HG02759 (cell line): Measurements from ENCODE around the gene CAVIN2.
A peak's percentile ranks its signal among the peaks of the same experiment; 100 is the strongest.

Experiments
- ATAC-seq: cut with Tn5 transposase; IDR thresholded peaks from one replicate; pipeline ENCODE4 v1.9.1; 2021; ENCODE audit warnings: mild to moderate bottlenecking, moderate library complexity; ENCODE audit not compliant: unreplicated experiment

Gene CAVIN2, protein sequence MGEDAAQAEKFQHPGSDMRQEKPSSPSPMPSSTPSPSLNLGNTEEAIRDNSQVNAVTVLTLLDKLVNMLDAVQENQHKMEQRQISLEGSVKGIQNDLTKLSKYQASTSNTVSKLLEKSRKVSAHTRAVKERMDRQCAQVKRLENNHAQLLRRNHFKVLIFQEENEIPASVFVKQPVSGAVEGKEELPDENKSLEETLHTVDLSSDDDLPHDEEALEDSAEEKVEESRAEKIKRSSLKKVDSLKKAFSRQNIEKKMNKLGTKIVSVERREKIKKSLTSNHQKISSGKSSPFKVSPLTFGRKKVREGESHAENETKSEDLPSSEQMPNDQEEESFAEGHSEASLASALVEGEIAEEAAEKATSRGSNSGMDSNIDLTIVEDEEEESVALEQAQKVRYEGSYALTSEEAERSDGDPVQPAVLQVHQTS

DNA sequence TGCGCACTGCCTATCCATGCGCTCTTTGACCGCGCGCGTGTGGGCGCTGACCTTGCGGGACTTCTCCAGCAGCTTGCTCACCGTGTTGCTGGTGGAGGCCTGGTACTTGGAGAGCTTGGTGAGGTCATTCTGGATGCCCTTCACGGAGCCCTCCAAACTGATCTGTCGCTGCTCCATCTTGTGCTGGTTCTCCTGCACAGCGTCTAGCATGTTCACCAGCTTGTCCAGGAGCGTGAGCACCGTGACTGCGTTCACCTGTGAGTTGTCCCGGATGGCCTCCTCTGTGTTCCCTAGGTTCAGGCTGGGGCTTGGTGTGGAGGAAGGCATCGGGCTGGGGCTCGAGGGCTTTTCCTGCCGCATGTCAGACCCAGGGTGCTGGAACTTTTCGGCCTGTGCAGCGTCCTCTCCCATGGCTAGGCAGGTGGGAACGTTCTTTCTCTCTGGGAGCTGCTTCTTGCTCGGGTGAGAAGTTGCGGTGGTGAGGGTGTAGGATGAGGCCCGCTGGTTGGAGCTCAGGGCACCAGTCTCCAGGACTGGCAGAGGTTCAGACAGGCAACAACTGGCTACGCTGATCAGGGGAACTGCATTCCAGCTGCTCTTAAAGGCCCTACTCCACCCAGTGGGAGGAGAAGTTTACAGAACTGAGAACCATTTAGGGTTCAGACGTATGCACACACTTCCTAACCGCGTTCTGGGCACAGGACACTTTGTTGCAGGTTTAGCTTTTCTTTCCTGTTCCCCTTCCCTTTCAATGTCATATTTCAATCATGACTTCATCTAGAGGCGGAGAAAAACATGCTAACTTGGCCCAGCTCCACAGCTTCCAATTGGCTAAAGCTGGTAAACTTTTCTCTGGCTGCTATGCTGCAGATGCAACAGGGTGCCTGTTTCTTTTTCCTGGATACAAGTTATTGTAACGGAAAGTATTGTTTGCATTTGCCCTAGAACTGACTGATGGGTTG, at the start of gene CAVIN2:
Gene CAVIN2, minus strand, starts transcription at position 574 of the 962 bp plus-strand sequence. Its CDS starts 163 bp downstream, at position 411.
- ATAC-seq, result peak; percentile 33

- no peak for ATAC-seq
Observed at GRCh38 chr2:191895743-191896142, 48.9 kb upstream of the CAVIN2 start.

DNA sequence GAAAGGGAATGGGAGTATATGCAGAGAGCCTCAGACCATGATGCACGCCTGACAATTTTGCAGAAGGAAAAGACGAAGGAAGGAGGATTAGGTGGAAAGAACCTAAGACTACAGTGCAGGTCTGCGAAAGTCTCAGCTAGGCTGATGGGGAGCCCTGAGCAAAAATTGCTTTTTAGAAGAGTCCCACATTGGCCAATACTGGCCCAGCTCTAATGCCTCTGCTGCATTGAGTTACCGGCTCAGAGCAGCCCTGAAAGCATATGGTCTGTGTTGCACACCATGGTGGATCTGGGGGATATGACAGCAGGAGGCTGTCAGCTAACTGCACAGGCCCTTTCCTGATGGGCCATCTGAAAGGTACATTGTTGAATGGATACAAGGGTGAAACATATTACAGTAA, 48.3 kb upstream of the CAVIN2 start:
- ATAC-seq, result no peak

- ATAC-seq, result no peak
Observed at GRCh38 chr2:191894681-191895147, 47.8 kb upstream of the CAVIN2 start.

- no peak for ATAC-seq
Observed at GRCh38 chr2:191892391-191892790, 45.5 kb upstream of the CAVIN2 start.

DNA sequence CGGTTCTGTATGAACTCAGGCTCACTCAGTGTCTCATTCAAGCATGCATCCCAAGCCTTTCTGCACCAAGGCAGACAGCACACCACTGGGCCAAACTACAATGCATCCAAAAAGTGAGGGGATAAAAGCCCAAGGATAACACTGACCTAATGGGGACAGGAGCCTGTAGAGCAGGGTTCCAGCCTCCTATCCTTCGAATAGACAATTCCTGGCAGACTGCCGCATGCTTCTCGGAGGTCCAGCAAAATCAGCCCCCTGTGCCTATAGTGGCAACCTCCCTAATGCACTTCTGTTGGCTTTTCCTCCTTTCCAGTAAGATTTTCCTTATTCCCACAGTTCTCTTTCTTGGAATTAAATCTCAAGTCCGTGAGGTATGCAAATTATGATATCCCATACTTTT, 44.8 kb upstream of the CAVIN2 start:
- ATAC-seq, result no peak

DNA sequence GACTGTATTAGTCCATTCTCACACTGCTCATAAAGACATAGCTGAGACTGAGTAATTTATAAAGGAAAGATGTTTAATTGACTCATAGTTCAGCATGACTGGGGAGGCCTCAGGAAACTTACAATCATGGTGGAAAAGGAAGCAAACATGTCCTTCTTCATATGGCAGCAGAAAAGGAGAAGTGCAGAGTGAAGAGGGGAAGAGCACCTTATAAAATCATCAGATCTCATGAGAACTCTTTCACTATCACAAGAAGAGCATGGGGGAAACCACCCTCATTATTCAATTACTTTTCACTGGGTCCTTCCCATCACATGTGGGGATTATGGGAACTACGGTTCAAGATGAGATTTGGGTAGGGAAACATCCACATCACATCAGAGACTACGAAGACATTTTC, 43.0 kb upstream of the CAVIN2 start:
- no peak for ATAC-seq

- ATAC-seq, result no peak
Observed at GRCh38 chr2:191888400-191889166, 41.7 kb upstream of the CAVIN2 start.

GRCh38 chr2:191885650-191886049, 38.8 kb upstream of the CAVIN2 start:
- ATAC-seq, result no peak

DNA sequence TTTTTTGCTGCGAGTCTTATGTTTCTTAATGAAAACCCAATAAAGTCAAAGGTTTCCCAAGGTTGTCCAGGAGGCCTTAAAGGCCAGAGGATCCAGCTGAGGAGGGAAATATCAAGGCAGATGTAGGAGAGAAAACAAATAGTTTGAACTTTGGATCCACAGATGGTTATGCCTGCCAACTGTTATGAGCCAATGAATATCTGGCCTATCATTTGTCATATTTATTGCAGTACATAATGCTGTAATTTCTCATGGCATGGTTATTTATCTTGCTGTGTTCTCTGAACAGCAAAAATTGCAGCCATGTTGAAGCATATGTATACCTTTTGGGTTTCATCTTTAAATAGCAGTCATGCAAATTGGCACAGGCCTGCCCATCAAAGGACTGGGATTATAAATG, 38.2 kb upstream of the CAVIN2 start:
- ATAC-seq, result no peak

DNA sequence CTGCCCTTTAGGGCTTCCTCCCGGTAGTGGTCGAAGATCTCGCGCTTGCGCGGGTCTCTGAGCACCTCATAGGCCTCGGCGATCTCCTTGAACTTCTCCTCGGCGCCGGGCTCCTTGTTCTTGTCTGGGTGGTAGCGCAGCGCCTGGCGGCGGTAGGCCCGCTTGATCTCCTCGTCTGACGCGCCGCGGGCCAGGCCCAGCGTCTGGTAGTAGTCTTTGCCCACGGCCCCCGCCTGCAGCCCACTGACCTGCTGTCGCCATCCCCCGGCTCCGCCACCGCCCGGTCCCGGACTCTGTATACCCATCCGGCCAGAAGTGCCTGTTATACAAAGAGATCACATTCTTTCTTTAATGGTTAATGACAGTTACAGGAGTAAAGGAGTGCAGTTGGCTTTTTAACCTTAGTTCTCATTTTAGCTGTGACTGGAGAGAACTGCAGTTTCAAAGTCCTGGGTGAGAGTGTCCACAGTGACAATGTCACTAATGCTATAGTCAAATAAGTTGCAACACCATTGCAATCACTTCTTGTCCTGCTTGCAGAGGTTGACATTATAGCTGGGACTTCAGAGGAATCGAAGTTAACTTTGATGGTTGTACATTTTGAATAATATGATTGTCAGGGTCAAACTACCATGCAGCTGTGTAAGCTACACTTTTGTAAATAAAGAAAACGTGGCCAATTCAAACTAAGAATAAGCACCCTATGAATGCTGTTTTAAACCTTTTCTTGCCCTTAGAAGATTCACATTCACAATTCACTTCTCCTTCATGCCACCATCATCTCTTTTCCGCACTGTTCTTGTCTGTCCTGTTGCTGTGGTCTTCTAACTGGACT, 35.3 kb upstream of the CAVIN2 start:
- no peak for ATAC-seq

- ATAC-seq, result no peak
Observed at GRCh38 chr2:191878548-191879279, 31.8 kb upstream of the CAVIN2 start.

DNA sequence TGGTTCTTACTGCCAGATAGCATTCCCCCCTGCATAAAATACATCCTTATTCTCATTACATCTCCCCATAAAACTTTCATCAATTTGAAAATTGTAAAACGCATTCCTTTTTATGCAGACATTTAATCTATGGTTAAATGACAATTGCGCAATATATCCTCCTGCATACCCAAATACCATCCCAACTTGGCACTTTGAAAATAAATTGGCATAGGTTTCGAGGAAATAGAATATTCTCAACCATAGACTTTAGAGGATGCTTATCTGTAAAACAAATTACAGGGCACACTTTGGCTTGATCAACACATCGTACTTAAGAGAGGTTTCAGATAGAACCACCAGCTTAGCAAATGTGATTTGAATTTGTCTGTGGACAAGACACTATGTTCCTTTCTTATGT, 31.0 kb upstream of the CAVIN2 start:
- no peak for ATAC-seq

DNA sequence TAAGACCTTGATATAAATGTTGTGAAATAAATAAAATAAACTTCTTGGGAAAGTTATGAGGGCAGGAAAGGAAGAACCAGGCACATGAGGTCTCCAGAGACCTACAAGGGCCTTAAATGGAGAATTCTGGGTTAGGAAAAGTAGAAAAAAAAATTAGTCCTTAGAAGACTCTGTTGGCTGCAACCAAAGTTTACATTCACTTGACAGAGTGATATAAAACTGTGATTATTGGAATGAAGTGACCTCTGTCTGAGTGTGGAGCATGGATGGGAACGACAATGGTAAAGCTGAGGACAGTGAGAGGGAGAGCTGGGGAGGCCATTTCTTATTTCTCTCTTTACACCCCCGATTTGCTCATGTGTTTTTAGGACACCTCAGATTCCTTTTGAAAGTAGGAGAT, 29.0 kb upstream of the CAVIN2 start:
- no peak for ATAC-seq

- no peak for ATAC-seq
Observed at GRCh38 chr2:191870744-191871143, 23.9 kb upstream of the CAVIN2 start.

DNA sequence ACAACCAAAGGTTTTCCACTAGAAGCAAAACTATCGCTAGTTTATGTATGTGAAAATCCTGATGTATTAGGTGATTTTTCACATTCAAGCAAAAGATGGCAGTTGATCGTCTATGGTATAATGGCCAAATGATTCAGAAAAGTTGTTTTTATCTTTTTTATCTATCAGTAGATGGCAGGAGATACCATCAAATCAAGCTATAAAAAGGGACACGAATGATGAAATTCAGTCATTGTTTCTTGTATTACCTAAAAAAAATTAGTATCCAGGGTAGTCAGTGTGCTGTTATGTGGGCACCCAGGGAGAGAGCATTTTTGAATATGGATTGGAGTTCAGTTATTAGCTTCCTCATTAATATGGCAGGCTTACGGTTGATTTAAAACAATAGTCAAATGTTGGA, 22.9 kb upstream of the CAVIN2 start:
- no peak for ATAC-seq

DNA sequence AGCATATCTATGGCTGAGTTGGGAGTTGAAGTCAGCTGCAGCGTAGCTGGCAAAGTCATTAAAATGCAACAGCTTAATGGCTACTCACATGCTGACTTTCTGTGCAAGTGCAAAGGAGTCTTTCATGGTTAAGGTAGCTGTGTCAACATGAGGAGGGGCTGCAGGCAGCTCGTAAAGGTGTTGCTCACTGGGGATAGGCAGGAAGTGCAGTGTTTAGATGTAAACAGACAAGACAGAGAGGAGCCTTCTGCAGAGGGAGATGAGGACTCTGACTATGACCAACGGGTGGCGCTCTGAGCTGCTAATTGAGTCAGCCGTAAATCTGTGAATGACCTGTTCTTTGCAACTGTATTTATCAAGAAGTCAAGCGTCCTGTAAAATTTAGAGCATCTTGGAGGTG, 22.3 kb upstream of the CAVIN2 start:
- no peak for ATAC-seq

DNA sequence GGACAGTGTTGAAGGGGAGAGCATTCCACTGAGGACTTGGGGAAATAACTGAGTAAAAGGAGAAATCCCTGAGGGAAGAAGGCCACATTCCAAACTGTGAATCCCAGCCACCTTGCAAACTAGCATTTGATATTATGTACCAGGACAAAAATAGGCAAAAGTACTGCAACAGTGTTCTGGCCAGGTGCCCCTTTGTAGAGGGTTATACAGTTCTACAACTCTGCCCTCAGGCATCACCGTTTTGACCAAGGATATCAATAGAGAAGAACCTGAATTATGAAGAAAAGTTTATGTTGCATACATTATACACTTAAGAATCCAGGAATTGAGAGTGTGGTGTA, 20.6 kb upstream of the CAVIN2 start:
- ATAC-seq, result no peak

DNA sequence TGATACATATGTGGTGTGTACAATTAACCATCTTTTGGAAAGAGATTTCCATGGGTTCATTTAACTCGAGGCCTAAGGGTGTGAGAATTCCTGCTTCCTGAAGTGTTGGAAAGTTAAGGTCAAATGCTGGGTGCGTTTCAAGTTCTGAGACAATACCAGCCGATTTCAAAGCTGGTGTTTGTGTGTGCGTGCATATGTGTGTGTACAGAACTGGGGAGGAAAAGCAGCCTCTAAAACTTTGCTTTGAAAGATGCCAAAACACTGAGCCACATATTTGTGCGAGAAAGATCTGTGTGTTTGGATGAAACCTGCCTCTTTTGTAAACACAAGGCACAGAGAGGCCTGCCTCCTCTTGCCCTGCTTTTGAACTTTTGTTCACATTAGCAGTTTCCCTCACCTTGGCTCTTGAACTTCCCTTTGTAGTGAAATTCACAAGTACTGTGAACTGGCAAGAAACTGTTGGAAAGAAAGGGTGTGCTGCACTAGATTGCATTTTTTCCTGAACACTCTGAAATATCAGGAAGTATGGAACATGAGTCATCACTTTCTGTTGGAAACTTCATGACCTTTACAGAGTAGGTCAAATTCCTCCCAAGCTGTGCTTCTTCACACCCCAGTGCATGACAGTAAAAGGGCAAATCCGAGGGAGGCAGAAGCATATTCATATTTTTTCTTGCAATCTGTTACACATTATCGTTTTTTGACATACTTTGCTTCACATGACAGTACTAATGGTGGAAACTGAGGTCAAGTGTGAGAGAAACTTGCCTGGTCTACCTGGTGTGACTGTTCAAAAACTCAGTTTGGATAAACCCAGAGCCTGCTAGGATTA, 20.0 kb upstream of the CAVIN2 start:
- ATAC-seq, result no peak
